GM12878 (cell line): ENCODE results near the gene NLGN1.

Source experiments
- EZH2 ChIP-seq: IDR thresholded peaks from 2 replicates; pipeline ENCODE4 v1.6.1; 2012; ENCODE audit warnings: low read depth, mild to moderate bottlenecking, control low read depth, inconsistent platforms, low read length, borderline replicate concordance; ENCODE audit not compliant: control insufficient read depth
- KAT2A ChIP-seq: conservative IDR thresholded peaks from 2 replicates; pipeline ENCODE4 v1.6.1; 2011; ENCODE audit warnings: low read depth, low read length; ENCODE audit not compliant: control insufficient read depth
- NRF1 ChIP-seq: conservative IDR thresholded peaks from 2 replicates; pipeline ENCODE4 v1.6.1; 2011; ENCODE audit warnings: mild to moderate bottlenecking, low read depth, low read length, improper control_type of control experiment
- POLR2A ChIP-seq: IDR thresholded peaks from 2 replicates; pipeline ENCODE4 v1.6.1; 2011; ENCODE audit warnings: low read depth, mild to moderate bottlenecking, low read length
- POLR2AphosphoS5 ChIP-seq: IDR thresholded peaks from 2 replicates; pipeline ENCODE4 v1.6.1; 2011; ENCODE audit warnings: mild to moderate bottlenecking, low read length, inconsistent platforms
- RAD21 ChIP-seq: IDR thresholded peaks from 2 replicates; pipeline ENCODE4 v1.6.1; 2011; ENCODE audit warnings: mild to moderate bottlenecking, low read depth, low read length, moderate library complexity; ENCODE audit not compliant: insufficient read depth
- TCF7 ChIP-seq: IDR thresholded peaks from 2 replicates; pipeline ENCODE4 v1.6.1; 2014; ENCODE audit warnings: antibody characterized with exemption, borderline replicate concordance
- ZSCAN29 ChIP-seq: fragments of 450-650 bp; IDR thresholded peaks from 2 replicates; pipeline ENCODE4 v1.6.1; 2017; ENCODE audit warnings: mild to moderate bottlenecking, moderate library complexity
- TF ChIP-seq, protein P1 (sequence below), 3 experiments: IDR thresholded peaks in 2 of 3; conservative IDR thresholded peaks in 1 of 3; 2 replicates each; pipeline ENCODE4 v1.5.1; 2011; ENCODE audit warnings: low read depth in 3 of 3, low read length in 3 of 3, mild to moderate bottlenecking in 3 of 3, control low read depth in 2 of 3, moderate library complexity in 2 of 3, inconsistent platforms in 1 of 3, mixed read lengths in 1 of 3; ENCODE audit not compliant: control insufficient read depth in 2 of 3, insufficient read depth in 1 of 3; ENCODE audit errors: extremely low read depth in 1 of 3
- TF ChIP-seq, protein P2 (sequence below): IDR thresholded peaks from 2 replicates; pipeline ENCODE4 v1.6.1; 2012; ENCODE audit warnings: low read depth, low read length, improper control_type of control experiment
- TF ChIP-seq, protein P3 (sequence below): fragments of 450-650 bp; IDR thresholded peaks from 2 replicates; pipeline ENCODE4 v1.6.1; 2017; ENCODE audit warnings: borderline replicate concordance

DNA sequence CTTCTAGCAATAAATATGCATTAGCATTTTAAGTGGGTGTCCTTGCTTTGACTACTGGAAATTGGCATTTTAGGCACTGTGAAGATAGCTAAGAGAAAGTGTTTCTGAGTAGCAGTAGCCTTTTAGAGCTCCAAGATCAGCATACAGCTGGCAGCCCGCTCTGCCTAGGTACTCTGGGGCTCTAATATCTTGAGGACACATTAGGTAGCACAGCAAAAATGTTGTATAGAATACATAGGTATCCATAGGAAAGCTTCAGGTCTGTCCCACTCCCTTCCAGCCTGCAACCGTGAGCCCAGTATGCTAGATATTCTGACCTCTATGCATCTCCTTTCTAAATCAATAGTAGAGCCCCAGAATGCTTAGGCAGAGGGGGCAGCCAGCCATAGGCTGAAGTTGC, 670.5 kb downstream of the NLGN1 start:
- no peak for TF ChIP-seq TCF7
- TF ChIP-seq KAT2A = no peak
- TF ChIP-seq, protein P1, sequence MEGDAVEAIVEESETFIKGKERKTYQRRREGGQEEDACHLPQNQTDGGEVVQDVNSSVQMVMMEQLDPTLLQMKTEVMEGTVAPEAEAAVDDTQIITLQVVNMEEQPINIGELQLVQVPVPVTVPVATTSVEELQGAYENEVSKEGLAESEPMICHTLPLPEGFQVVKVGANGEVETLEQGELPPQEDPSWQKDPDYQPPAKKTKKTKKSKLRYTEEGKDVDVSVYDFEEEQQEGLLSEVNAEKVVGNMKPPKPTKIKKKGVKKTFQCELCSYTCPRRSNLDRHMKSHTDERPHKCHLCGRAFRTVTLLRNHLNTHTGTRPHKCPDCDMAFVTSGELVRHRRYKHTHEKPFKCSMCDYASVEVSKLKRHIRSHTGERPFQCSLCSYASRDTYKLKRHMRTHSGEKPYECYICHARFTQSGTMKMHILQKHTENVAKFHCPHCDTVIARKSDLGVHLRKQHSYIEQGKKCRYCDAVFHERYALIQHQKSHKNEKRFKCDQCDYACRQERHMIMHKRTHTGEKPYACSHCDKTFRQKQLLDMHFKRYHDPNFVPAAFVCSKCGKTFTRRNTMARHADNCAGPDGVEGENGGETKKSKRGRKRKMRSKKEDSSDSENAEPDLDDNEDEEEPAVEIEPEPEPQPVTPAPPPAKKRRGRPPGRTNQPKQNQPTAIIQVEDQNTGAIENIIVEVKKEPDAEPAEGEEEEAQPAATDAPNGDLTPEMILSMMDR (IDR thresholded peaks at IDR 0.05 in 2 of 3, conservative IDR thresholded peaks at IDR 0.05 in 1 of 3; ENCODE audit: control insufficient read depth in 2 of 3, extremely low read depth in 1 of 3, insufficient read depth in 1 of 3, low read depth in 3 of 3, low read length in 3 of 3) = no peak
- TF ChIP-seq, protein P2, sequence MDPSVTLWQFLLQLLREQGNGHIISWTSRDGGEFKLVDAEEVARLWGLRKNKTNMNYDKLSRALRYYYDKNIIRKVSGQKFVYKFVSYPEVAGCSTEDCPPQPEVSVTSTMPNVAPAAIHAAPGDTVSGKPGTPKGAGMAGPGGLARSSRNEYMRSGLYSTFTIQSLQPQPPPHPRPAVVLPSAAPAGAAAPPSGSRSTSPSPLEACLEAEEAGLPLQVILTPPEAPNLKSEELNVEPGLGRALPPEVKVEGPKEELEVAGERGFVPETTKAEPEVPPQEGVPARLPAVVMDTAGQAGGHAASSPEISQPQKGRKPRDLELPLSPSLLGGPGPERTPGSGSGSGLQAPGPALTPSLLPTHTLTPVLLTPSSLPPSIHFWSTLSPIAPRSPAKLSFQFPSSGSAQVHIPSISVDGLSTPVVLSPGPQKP = no peak
- no peak for TF ChIP-seq EZH2
- TF ChIP-seq, protein P3, sequence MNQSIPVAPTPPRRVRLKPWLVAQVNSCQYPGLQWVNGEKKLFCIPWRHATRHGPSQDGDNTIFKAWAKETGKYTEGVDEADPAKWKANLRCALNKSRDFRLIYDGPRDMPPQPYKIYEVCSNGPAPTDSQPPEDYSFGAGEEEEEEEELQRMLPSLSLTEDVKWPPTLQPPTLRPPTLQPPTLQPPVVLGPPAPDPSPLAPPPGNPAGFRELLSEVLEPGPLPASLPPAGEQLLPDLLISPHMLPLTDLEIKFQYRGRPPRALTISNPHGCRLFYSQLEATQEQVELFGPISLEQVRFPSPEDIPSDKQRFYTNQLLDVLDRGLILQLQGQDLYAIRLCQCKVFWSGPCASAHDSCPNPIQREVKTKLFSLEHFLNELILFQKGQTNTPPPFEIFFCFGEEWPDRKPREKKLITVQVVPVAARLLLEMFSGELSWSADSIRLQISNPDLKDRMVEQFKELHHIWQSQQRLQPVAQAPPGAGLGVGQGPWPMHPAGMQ = no peak
- no peak for TF ChIP-seq ZSCAN29
- no peak for TF ChIP-seq NRF1
- TF ChIP-seq POLR2AphosphoS5 = no peak
- no peak for TF ChIP-seq POLR2A
- no peak for TF ChIP-seq RAD21
